GM06990 (cell line): ENCODE results near the gene GFI1B.

ENCODE experiments used
- DNase-seq: peaks from one replicate; pipeline ENCODE4 v3.0.0-alpha.2; 2011; ENCODE audit not compliant: insufficient read length; ENCODE audit errors: extremely low read depth
- H3K27me3 ChIP-seq: replicated peaks from 2 replicates; pipeline ENCODE4 v1.6.0; 2011; ENCODE audit warnings: low read length; ENCODE audit not compliant: control insufficient read depth, insufficient read depth
- H3K36me3 ChIP-seq: 2 replicates; pipeline ENCODE4 v1.5.1; 2011; ENCODE audit warnings: low read length; ENCODE audit not compliant: control insufficient read depth, insufficient read depth
- H3K4me3 ChIP-seq: replicated peaks from 2 replicates; pipeline ENCODE4 v1.5.1; 2011; ENCODE audit warnings: low read depth, mild to moderate bottlenecking, control low read depth, low read length
- CTCF ChIP-seq: IDR thresholded peaks from 2 replicates; pipeline ENCODE4 v1.5.1; 2011; ENCODE audit warnings: low read length, control low read depth, mild to moderate bottlenecking, inconsistent platforms; ENCODE audit not compliant: insufficient read depth, poor library complexity, severe bottlenecking

The GFI1B gene

GRCh38 chr9:132985071-132985350, 6.5 kb downstream of the GFI1B start:
- peaks cover 7% of the 10 kb centered on the region for H3K27me3 ChIP-seq
- no peak for DNase-seq
- no peaks in the 10 kb centered on the region for H3K36me3 ChIP-seq
- TF ChIP-seq CTCF = no peak
- no peak overlapping the region for H3K4me3 ChIP-seq

GRCh38 chr9:132985489-132985888, 7.0 kb downstream of the GFI1B start:
- no peaks in the 10 kb centered on the region for H3K36me3 ChIP-seq

GRCh38 chr9:132986114-132986513, 7.6 kb downstream of the GFI1B start:
- Histone ChIP-seq H3K27me3 (peaks cover 7% of the 10 kb centered on the region), H3K4me3 (no peak overlapping the region), H3K36me3 (no peaks in the 10 kb centered on the region)
- no peak for DNase-seq
- TF ChIP-seq CTCF = no peak

More at GRCh38 chr9:132985489-132985888, 7.0 kb downstream of the GFI1B start:
- Histone ChIP-seq H3K4me3 (no peak overlapping the region), H3K27me3 (peaks cover 7% of the 10 kb centered on the region)
- no peak for TF ChIP-seq CTCF
- no peak for DNase-seq

GRCh38 chr9:132986640-132987620, 8.4 kb downstream of the GFI1B start:
- Histone ChIP-seq H3K27me3 (peaks cover 7% of the 10 kb centered on the region), H3K4me3 (no peak overlapping the region), H3K36me3 (no peaks in the 10 kb centered on the region)
- TF ChIP-seq CTCF = no peak
- no peak for DNase-seq

GRCh38 chr9:132988244-132989013, 9.9 kb downstream of the GFI1B start:
- no peak for DNase-seq
- H3K27me3 ChIP-seq = peaks cover 5% of the 10 kb centered on the region
- H3K36me3 ChIP-seq = no peaks in the 10 kb centered on the region

More at GRCh38 chr9:132988244-132989013, 9.9 kb downstream of the GFI1B start:
- H3K4me3 ChIP-seq = no peak overlapping the region
- TF ChIP-seq CTCF = no peak
